Endothelial cell of umbilical vein (primary cell): ENCODE data around the gene MALRD1. TPM values are rescaled to one million over a fixed set of nuclear protein-coding genes. Genes with fewer than 3 reads are reported as not detected.

ENCODE experiments used
- BruUV-seq: library from RNA; stranded (reverse); fragments of 400-500 nt; replicated peaks from 2 replicates; lab custom pipeline; 2021; lab: Mats Ljungman, UMichigan
- CTCF ChIA-PET: fragments of 300-600, 350-600 bp; sonication (Branson Sonifier 250); formaldehyde crosslinking; loops from one replicate; lab custom pipeline; 2021; ENCODE audit warnings: antibody characterized with exemption, inconsistent platforms; lab: Charles Lee
- POLR2A ChIA-PET: fragments of 300-600, 350-600 bp; sonication (Branson Sonifier 250); formaldehyde crosslinking; loops from one replicate; lab custom pipeline; 2021; ENCODE audit warnings: antibody characterized with exemption, inconsistent platforms; lab: Charles Lee
- DNase-seq: peaks from one replicate; pipeline ENCODE4 v3.0.0-alpha.2; 2011; ENCODE audit warnings: low read depth, low spot score
- FAIRE-seq: peaks from 2 replicates; lab custom pipeline; 2011; peaks lifted over from hg19 to GRCh38; lab: Jason Lieb, UNC
- H2AFZ ChIP-seq: 2 replicates; pipeline ENCODE4 v1.6.0; 2012; ENCODE audit warnings: low read depth, low read length, control low read depth, inconsistent platforms
- H3K27ac ChIP-seq: 2 replicates; pipeline ENCODE4 v1.5.1; 2011; ENCODE audit warnings: low read depth, mild to moderate bottlenecking, control low read depth, low read length, moderate library complexity; ENCODE audit not compliant: insufficient read depth
- H3K27me3 ChIP-seq, 2 experiments: 2 replicates each; pipeline versions ENCODE4 v1.6.0 to v1.6.1; 2011; ENCODE audit warnings: low read length in 2 of 2, mixed read lengths in 1 of 2; ENCODE audit not compliant: control insufficient read depth in 2 of 2, insufficient read depth in 2 of 2
- H3K36me3 ChIP-seq, 2 experiments: 2 replicates in 1 of 2; 3 replicates in 1 of 2; pipeline ENCODE4 v1.5.1; 2011; ENCODE audit warnings: low read length in 2 of 2, mild to moderate bottlenecking in 1 of 2, moderate library complexity in 1 of 2; ENCODE audit not compliant: control insufficient read depth in 2 of 2, insufficient read depth in 2 of 2; ENCODE audit errors: extremely low read depth in 1 of 2
- H3K4me1 ChIP-seq: 3 replicates; pipeline ENCODE4 v1.5.1; 2011; ENCODE audit warnings: mild to moderate bottlenecking, low read length; ENCODE audit not compliant: control insufficient read depth, insufficient read depth; ENCODE audit errors: extremely low read depth
- H3K4me2 ChIP-seq: 2 replicates; pipeline ENCODE4 v1.6.1; 2011; ENCODE audit warnings: low read length, control low read depth, mixed read lengths; ENCODE audit not compliant: insufficient read depth
- H3K4me3 ChIP-seq, 3 experiments: fragments of 200-600 bp in 1 of 3; sonication (generic), shearing (Covaris generic) in 1 of 3; replicated peaks in 1 of 3; 2 replicates each; pipeline ENCODE4 v1.5.1; 2011 to 2016; ENCODE audit warnings: control low read depth in 3 of 3, low read length in 3 of 3, mild to moderate bottlenecking in 2 of 3, inconsistent platforms in 1 of 3, low read depth in 1 of 3, moderate library complexity in 1 of 3; ENCODE audit not compliant: insufficient read depth in 1 of 3
- H3K79me2 ChIP-seq: 2 replicates; pipeline ENCODE4 v1.6.0; 2012; ENCODE audit warnings: low read length, inconsistent platforms; ENCODE audit not compliant: control insufficient read depth, insufficient read depth
- H3K9ac ChIP-seq: replicated peaks from 2 replicates; pipeline ENCODE3; 2011; ENCODE audit warnings: low read length, control low read depth; ENCODE audit not compliant: insufficient read depth; ENCODE audit errors: extremely low read depth
- H3K9me1 ChIP-seq: replicated peaks from 3 replicates; pipeline ENCODE4 v1.6.0; 2011; ENCODE audit warnings: mild to moderate bottlenecking, low read length; ENCODE audit not compliant: control insufficient read depth, insufficient read depth; ENCODE audit errors: extremely low read depth
- H3K9me3 ChIP-seq: replicated peaks from 2 replicates; pipeline ENCODE4 v1.5.1; 2012; ENCODE audit warnings: low read length, inconsistent platforms; ENCODE audit not compliant: control insufficient read depth, insufficient read depth
- H4K20me1 ChIP-seq: replicated peaks from 2 replicates; pipeline ENCODE3; 2011; ENCODE audit warnings: mild to moderate bottlenecking, low read length; ENCODE audit not compliant: control insufficient read depth, insufficient read depth; ENCODE audit errors: extremely low read depth
- CTCF ChIP-seq, 2 donors: IDR thresholded peaks; 1 replicate in 1 of 2; 2 replicates in 1 of 2; pipeline ENCODE4 v1.5.1; 2011; ENCODE audit warnings: low read length in 2 of 2, mild to moderate bottlenecking in 2 of 2, moderate library complexity in 2 of 2, control low read depth in 1 of 2, inconsistent platforms in 1 of 2, low read depth in 1 of 2; ENCODE audit not compliant: insufficient read depth in 1 of 2; ENCODE audit errors: extremely low read depth in 1 of 2
- EZH2 ChIP-seq: IDR thresholded peaks from 2 replicates; pipeline ENCODE4 v1.6.1; 2012; ENCODE audit warnings: borderline replicate concordance, low read depth, mild to moderate bottlenecking, moderate library complexity, low read length, inconsistent platforms; ENCODE audit not compliant: severe bottlenecking
- FOS ChIP-seq: IDR thresholded peaks from 2 replicates; pipeline ENCODE4 v1.6.1; 2011; ENCODE audit warnings: mild to moderate bottlenecking, low read length, moderate library complexity, borderline replicate concordance; ENCODE audit not compliant: insufficient read depth
- GATA2 ChIP-seq: IDR thresholded peaks from 2 replicates; pipeline ENCODE4 v1.7.0; 2011; ENCODE audit warnings: low read depth, mild to moderate bottlenecking, moderate library complexity, mixed read lengths, low read length; ENCODE audit not compliant: insufficient read length, insufficient read depth
- JUN ChIP-seq: IDR thresholded peaks from 2 replicates; pipeline ENCODE4 v1.6.1; 2011; ENCODE audit warnings: borderline replicate concordance, low read depth; ENCODE audit not compliant: insufficient read length, insufficient read depth
- MAX ChIP-seq: IDR thresholded peaks from 2 replicates; pipeline ENCODE4 v1.6.1; 2011; ENCODE audit not compliant: insufficient read depth, insufficient read length
- MYC ChIP-seq: IDR thresholded peaks from one replicate; pipeline ENCODE4 v1.6.1; 2011; ENCODE audit warnings: mild to moderate bottlenecking, low read depth, low read length
- POLR2A ChIP-seq: IDR thresholded peaks from 2 replicates; pipeline ENCODE4 v1.6.1; 2012; ENCODE audit warnings: low read depth, mild to moderate bottlenecking, control low read depth, low read length
- POLR2AphosphoS5 ChIP-seq: IDR thresholded peaks from 2 replicates; pipeline ENCODE4 v1.6.1; 2012; ENCODE audit warnings: low read depth, mild to moderate bottlenecking, control low read depth, low read length, moderate library complexity; ENCODE audit not compliant: insufficient read depth
- dilution Hi-C: fragments of 300-500 bp; cut with MboI; formaldehyde crosslinking; loops from one replicate; pipeline ENCODE4 v1.15.0; 2019; ENCODE audit warnings: low sequenced_read_pairs; ENCODE audit not compliant: extremely low pct_ligation_motif_present
- intact Hi-C: fragments of 100-400 bp; cut with micrococcal nuclease; formaldehyde crosslinking; loops from one replicate; pipeline ENCODE4 v1.10.0; 2022
- polyA plus RNA-seq, 4 experiments: library from polyadenylated mRNA; depleted of rRNA in 3 of 4; stranded (reverse) in 3 of 4; unstranded in 1 of 4; fragments of >200 nt; gene quantifications; 2 replicates each; pipeline versions ENCODE4 v1.2.1 to v1.2.3, GENCODE V29; 2011 to 2012; ENCODE audit warnings: missing spikeins in 1 of 4
- total RNA-seq: library from RNA; stranded (reverse); gene quantifications from 2 replicates; pipeline ENCODE4 v1.2.3, GENCODE V29; 2021

The MALRD1 gene
- total and polyA plus RNA-seq, 2 donors (not counting 3 experiments of a cell fraction or from before 2014, with no cell fraction given): not detected

- H3K4me1 ChIP-seq: no peaks in the 10 kb centered on the region
- CTCF ChIA-PET: no interaction called here
- H3K9me3 ChIP-seq: no peaks in the 10 kb centered on the region
- DNase-seq: no peak
- intact Hi-C loops: no loop called here
- no peak for FAIRE-seq
- BruUV-seq: no TSS peak
- no peaks in the 10 kb centered on the region for H3K9me1 ChIP-seq
- no peaks in the 10 kb centered on the region for H3K27me3 ChIP-seq
- no peak overlapping the region for H2AFZ ChIP-seq
- H4K20me1 ChIP-seq: no peaks in the 10 kb centered on the region
- no peak for TF ChIP-seq MYC
- TF ChIP-seq MAX: no peak
- no peak for TF ChIP-seq CTCF (IDR thresholded peaks at IDR 0.05; ENCODE audit: extremely low read depth in 1 of 2, insufficient read depth in 1 of 2, low read depth in 1 of 2, low read length in 2 of 2)
- no peak for TF ChIP-seq EZH2
- no peak overlapping the region for H3K9ac ChIP-seq
- H3K36me3 ChIP-seq: no peaks in the 10 kb centered on the region
- no peak overlapping the region for H3K4me3 ChIP-seq
- H3K27ac ChIP-seq: no peak overlapping the region
- dilution Hi-C loops: no loop called here
- no peaks in the 10 kb centered on the region for H3K79me2 ChIP-seq
- H3K4me2 ChIP-seq: no peak overlapping the region
- POLR2A ChIA-PET: no interaction called here
Measured at GRCh38 chr10:19194866-19195265, 146.3 kb downstream of the MALRD1 start.

- POLR2A ChIA-PET: no interaction called here
- no peak overlapping the region for H3K4me3 ChIP-seq
- no peaks in the 10 kb centered on the region for H3K9me3 ChIP-seq
- no peak for DNase-seq
- H3K79me2 ChIP-seq: no peaks in the 10 kb centered on the region
- CTCF ChIA-PET: no interaction called here
- FAIRE-seq: no peak
- intact Hi-C loops: no loop called here
- dilution Hi-C loops: no loop called here
- no peak for TF ChIP-seq FOS
- no peak for TF ChIP-seq GATA2
- TF ChIP-seq POLR2A: no peak
- no peak for TF ChIP-seq POLR2AphosphoS5
- no peak for TF ChIP-seq MYC
- no peak for TF ChIP-seq EZH2
- no peak for TF ChIP-seq JUN
- TF ChIP-seq CTCF (IDR thresholded peaks at IDR 0.05; ENCODE audit: extremely low read depth in 1 of 2, insufficient read depth in 1 of 2, low read depth in 1 of 2, low read length in 2 of 2): no peak
- no peak for TF ChIP-seq MAX
- no peaks in the 10 kb centered on the region for H3K27me3 ChIP-seq
- no peak overlapping the region for H3K27ac ChIP-seq
- H2AFZ ChIP-seq: no peak overlapping the region
- no peaks in the 10 kb centered on the region for H3K36me3 ChIP-seq
- no peak overlapping the region for H3K9ac ChIP-seq
- no TSS peak for BruUV-seq
- no peaks in the 10 kb centered on the region for H3K9me1 ChIP-seq
- no peak overlapping the region for H3K4me2 ChIP-seq
- no peaks in the 10 kb centered on the region for H3K4me1 ChIP-seq
- H4K20me1 ChIP-seq: no peaks in the 10 kb centered on the region
Measured at GRCh38 chr10:19195698-19196097, 147.1 kb downstream of the MALRD1 start.
